H9 (cell line): ENCODE measurements around the gene SLC38A11. TPM values are rescaled to one million over a fixed set of nuclear protein-coding genes. Genes with fewer than 3 reads are reported as not detected.

Experiments used
- DNase-seq: peaks from one replicate; pipeline ENCODE4 v3.0.0-alpha.2; 2017
- H2AFZ ChIP-seq: one replicate; pipeline ENCODE4 v1.6.1; 2013; ENCODE audit warnings: mild to moderate bottlenecking, low read length, control low read depth, moderate library complexity
- H2AK5ac ChIP-seq: 2 replicates; pipeline ENCODE4 v1.6.1; 2013; ENCODE audit warnings: low read length, control low read depth, mixed read lengths; ENCODE audit not compliant: insufficient read length
- H2BK120ac ChIP-seq: one replicate; pipeline ENCODE4 v1.6.1; 2013; ENCODE audit warnings: low read depth, mild to moderate bottlenecking, low read length, control low read depth, inconsistent platforms; ENCODE audit not compliant: poor library complexity, severe bottlenecking
- H2BK12ac ChIP-seq: 2 replicates; pipeline ENCODE4 v1.6.1; 2013; ENCODE audit warnings: low read length, control low read depth, mixed read lengths, low read depth; ENCODE audit not compliant: insufficient read length
- H2BK15ac ChIP-seq: 2 replicates; pipeline ENCODE4 v1.6.1; 2013; ENCODE audit warnings: low read depth, low read length, control low read depth
- H2BK20ac ChIP-seq: one replicate; pipeline ENCODE4 v1.6.1; 2013; ENCODE audit warnings: low read depth, mild to moderate bottlenecking, low read length, control low read depth, inconsistent platforms; ENCODE audit not compliant: poor library complexity, severe bottlenecking
- H2BK5ac ChIP-seq: 2 replicates; pipeline ENCODE4 v1.6.1; 2013; ENCODE audit warnings: low read length, control low read depth, mixed read lengths; ENCODE audit not compliant: insufficient read length
- H3K14ac ChIP-seq: 2 replicates; pipeline ENCODE4 v1.6.1; 2013; ENCODE audit warnings: low read length, control low read depth; ENCODE audit not compliant: insufficient read depth
- H3K18ac ChIP-seq: 2 replicates; pipeline ENCODE4 v1.6.1; 2013; ENCODE audit warnings: low read depth, mild to moderate bottlenecking, mixed read lengths, low read length, control low read depth; ENCODE audit not compliant: insufficient read length
- H3K23ac ChIP-seq: 2 replicates; pipeline ENCODE4 v1.6.1; 2013; ENCODE audit warnings: low read length, control low read depth, mixed read lengths, low read depth; ENCODE audit not compliant: insufficient read length
- H3K23me2 ChIP-seq: 2 replicates; pipeline ENCODE4 v1.6.1; 2013; ENCODE audit warnings: low read depth, mild to moderate bottlenecking, mixed read lengths, low read length, control low read depth; ENCODE audit not compliant: insufficient read length, poor library complexity, severe bottlenecking
- H3K27ac ChIP-seq: 2 replicates; pipeline ENCODE4 v1.5.1; 2013; ENCODE audit warnings: low read length, control low read depth, mixed read lengths, low read depth; ENCODE audit not compliant: insufficient read length
- H3K27me3 ChIP-seq: 2 replicates; pipeline ENCODE4 v1.6.1; 2013; ENCODE audit warnings: low read length, control low read depth, inconsistent platforms; ENCODE audit not compliant: insufficient read depth
- H3K4ac ChIP-seq: 2 replicates; pipeline ENCODE4 v1.6.1; 2013; ENCODE audit warnings: low read depth, mild to moderate bottlenecking, control low read depth, inconsistent platforms, low read length, moderate library complexity
- H3K4me1 ChIP-seq: 2 replicates; pipeline ENCODE4 v1.6.1; 2013; ENCODE audit warnings: low read length, control low read depth, inconsistent platforms; ENCODE audit not compliant: insufficient read depth
- H3K4me2 ChIP-seq: 2 replicates; pipeline ENCODE4 v1.6.1; 2013; ENCODE audit warnings: low read length, control low read depth, mixed read lengths; ENCODE audit not compliant: insufficient read length, insufficient read depth
- H3K56ac ChIP-seq: 2 replicates; pipeline ENCODE4 v1.6.1; 2013; ENCODE audit warnings: low read depth, mild to moderate bottlenecking, mixed read lengths, low read length, control low read depth; ENCODE audit not compliant: insufficient read length
- H3K79me1 ChIP-seq: 2 replicates; pipeline ENCODE4 v1.6.1; 2013; ENCODE audit warnings: low read depth, mild to moderate bottlenecking, moderate library complexity, low read length, control low read depth, inconsistent platforms; ENCODE audit not compliant: insufficient read depth, poor library complexity, severe bottlenecking
- H3K79me2 ChIP-seq: 2 replicates; pipeline ENCODE4 v1.6.1; 2013; ENCODE audit warnings: low read length, control low read depth, inconsistent platforms; ENCODE audit not compliant: insufficient read depth
- H3K9ac ChIP-seq: 2 replicates; pipeline ENCODE4 v1.6.1; 2013; ENCODE audit warnings: low read length, control low read depth, mixed read lengths; ENCODE audit not compliant: insufficient read length; ENCODE audit errors: extremely low read depth
- H3K9me3 ChIP-seq: one replicate; pipeline ENCODE4 v1.6.1; 2013; ENCODE audit warnings: low read depth, low read length, inconsistent platforms; ENCODE audit not compliant: control insufficient read depth
- H3T11ph ChIP-seq: one replicate; pipeline ENCODE4 v1.6.1; 2013; ENCODE audit warnings: mild to moderate bottlenecking, low read length, control low read depth, inconsistent platforms
- H4K20me1 ChIP-seq: one replicate; pipeline ENCODE4 v1.6.1; 2013; ENCODE audit not compliant: control insufficient read depth, insufficient read length, insufficient read depth
- H4K5ac ChIP-seq: 2 replicates; pipeline ENCODE4 v1.6.1; 2013; ENCODE audit warnings: low read depth, mild to moderate bottlenecking, mixed read lengths, low read length, control low read depth; ENCODE audit not compliant: insufficient read length
- H4K8ac ChIP-seq: replicated peaks from 2 replicates; pipeline ENCODE4 v1.6.1; 2013; ENCODE audit warnings: low read length, control low read depth, mixed read lengths, low read depth; ENCODE audit not compliant: insufficient read length
- H4K91ac ChIP-seq: 2 replicates; pipeline ENCODE4 v1.6.1; 2013; ENCODE audit warnings: low read depth, mild to moderate bottlenecking, moderate library complexity, mixed read lengths, low read length, control low read depth; ENCODE audit not compliant: insufficient read length
- H3K27ac Mint-ChIP-seq, 3 experiments: 2 replicates in 2 of 3; 3 replicates in 1 of 3; pipeline ENCODE4 v1.8.0; 2020 to 2021; ENCODE audit warnings: mixed read lengths in 3 of 3, mild to moderate bottlenecking in 1 of 3, moderate library complexity in 1 of 3
- H3K27me3 Mint-ChIP-seq: 2 replicates; pipeline ENCODE4 v1.8.0; 2021; ENCODE audit warnings: low read depth, mild to moderate bottlenecking, moderate library complexity, mixed read lengths
- H3K36me3 Mint-ChIP-seq, 3 experiments: 2 replicates in 2 of 3; 3 replicates in 1 of 3; pipeline ENCODE4 v1.8.0; 2020 to 2021; ENCODE audit warnings: low read depth in 3 of 3, mixed read lengths in 3 of 3; ENCODE audit not compliant: insufficient read depth in 1 of 3
- H3K4me1 Mint-ChIP-seq, 2 experiments: 2 replicates each; pipeline ENCODE4 v1.8.0; 2020; ENCODE audit warnings: mixed read lengths in 2 of 2
- H3K4me3 Mint-ChIP-seq, 2 experiments: 2 replicates in 1 of 2; 3 replicates in 1 of 2; pipeline ENCODE4 v1.8.0; 2020 to 2021; ENCODE audit warnings: mild to moderate bottlenecking in 2 of 2, mixed read lengths in 2 of 2, moderate library complexity in 1 of 2
- H3K9me3 Mint-ChIP-seq, 2 experiments: 2 replicates in 1 of 2; 3 replicates in 1 of 2; pipeline ENCODE4 v1.8.0; 2020; ENCODE audit warnings: mild to moderate bottlenecking in 2 of 2, mixed read lengths in 2 of 2, moderate library complexity in 1 of 2
- CTCF ChIP-seq: fragments of 200-600 bp; sonication (generic); conservative IDR thresholded peaks from 3 replicates; pipeline ENCODE4 v1.8.0; 2021; ENCODE audit warnings: antibody characterized with exemption, mild to moderate bottlenecking
- WGBS: extraction: QIAGEN DNeasy Blood & Tissue Kit; methylation state at CpG from one replicate; pipeline ENCODE4 v1.1.7; 2013; ENCODE audit warnings: missing lambda C conversion rate, low lambda C conversion rate, mixed read lengths; ENCODE audit not compliant: insufficient read length; ENCODE audit errors: extremely low coverage; 5-methylcytosine and 5-hydroxymethylcytosine counted together
- total RNA-seq: library from RNA; stranded (reverse); gene quantifications from 2 replicates; pipeline ENCODE4 v1.2.1, GENCODE V29; 2021

The SLC38A11 gene
- total RNA-seq, 1 experiment from 2014 or later: not detected

- no peak for DNase-seq
- H2AFZ ChIP-seq: no peak overlapping the region
- no peak for TF ChIP-seq CTCF
- Mint-ChIP-seq H3K4me3 (no peak overlapping the region), H3K27me3 (no peaks in the 10 kb centered on the region; the same call in 1 of the 2 replicates), H3K27ac (no peak overlapping the region), H3K9me3 (peaks cover 13 to 17% of the 10 kb centered on the region in 2 experiments; a peak in 3 of 5 replicates), H3K36me3 (peaks cover 0 to 20% (median 0%) of the 10 kb centered on the region in 3 experiments; a peak in 3 of 7 replicates), H3K4me1 (peaks cover 17 to 18% of the 10 kb centered on the region in 2 experiments)
- H3K9me3 ChIP-seq: no peaks in the 10 kb centered on the region
- no peaks in the 10 kb centered on the region for H3K79me2 ChIP-seq
- H4K91ac ChIP-seq: no peak overlapping the region
- no peak overlapping the region for H3K23ac ChIP-seq
- no peak overlapping the region for H3T11ph ChIP-seq
- H4K8ac ChIP-seq: no peak overlapping the region
- no peak overlapping the region for H2BK5ac ChIP-seq
- H2BK15ac ChIP-seq: no peak overlapping the region
- no peak overlapping the region for H4K5ac ChIP-seq
- H3K4me1 ChIP-seq: no peaks in the 10 kb centered on the region
- no peak overlapping the region for H3K27ac ChIP-seq
- H2AK5ac ChIP-seq: no peak overlapping the region
- H3K9ac ChIP-seq: no peak overlapping the region
- no peak overlapping the region for H3K14ac ChIP-seq
- no peak overlapping the region for H3K4ac ChIP-seq
- H3K18ac ChIP-seq: no peak overlapping the region
- H4K20me1 ChIP-seq: no peaks in the 10 kb centered on the region
- no peaks in the 10 kb centered on the region for H3K23me2 ChIP-seq
- H2BK20ac ChIP-seq: no peak overlapping the region
- WGBS: no CpG with 5 or more reads among the region's 2 CpGs
- no peak overlapping the region for H3K4me2 ChIP-seq
- H3K79me1 ChIP-seq: no peaks in the 10 kb centered on the region
- no peaks in the 10 kb centered on the region for H3K27me3 ChIP-seq
- H3K56ac ChIP-seq: no peak overlapping the region
- no peak overlapping the region for H2BK120ac ChIP-seq
- no peak overlapping the region for H2BK12ac ChIP-seq
These were observed 22.9 kb downstream of the SLC38A11 start for GRCh38 chr2:164932377-164932776.
